Measurements from ENCODE around the gene HOXD11.

Gene HOXD11

GRCh38 chr2:176106581-176107539 lies at the start of gene HOXD11:
Gene HOXD11, plus strand, starts transcription at chr2:176107280. Its CDS starts 76 bp downstream, at chr2:176107356.
- no peak for DNase-seq

- DNase-seq, result no peak
Observed at GRCh38 chr2:176063958-176064357, 43.1 kb upstream of the HOXD11 start.

GRCh38 chr2:176066645-176067588 lies 40.2 kb upstream of the HOXD11 start:
- no peak for DNase-seq

GRCh38 chr2:176067589-176068418 lies 39.3 kb upstream of the HOXD11 start:
- no peak for DNase-seq

GRCh38 chr2:176068419-176068832 lies 38.7 kb upstream of the HOXD11 start:
- DNase-seq, result no peak

- DNase-seq, result no peak
Observed at GRCh38 chr2:176071330-176072291, 35.5 kb upstream of the HOXD11 start.

GRCh38 chr2:176072292-176072669 lies 34.8 kb upstream of the HOXD11 start:
- no peak for DNase-seq

GRCh38 chr2:176072951-176073904 lies 33.9 kb upstream of the HOXD11 start:
- DNase-seq, result no peak

GRCh38 chr2:176074919-176075425 lies 32.1 kb upstream of the HOXD11 start:
- no peak for DNase-seq

- no peak for DNase-seq
Observed at GRCh38 chr2:176075481-176075880, 31.6 kb upstream of the HOXD11 start.

- DNase-seq, result no peak
Observed at GRCh38 chr2:176076063-176076462, 31.0 kb upstream of the HOXD11 start.

- DNase-seq, result no peak
Observed at GRCh38 chr2:176076796-176077195, 30.3 kb upstream of the HOXD11 start.

- DNase-seq, result no peak
Observed at GRCh38 chr2:176078541-176079284, 28.4 kb upstream of the HOXD11 start.

- no peak for DNase-seq
Observed at GRCh38 chr2:176079285-176079830, 27.7 kb upstream of the HOXD11 start.

- DNase-seq, result peak; percentile 69
Observed at GRCh38 chr2:176079831-176080539, 27.1 kb upstream of the HOXD11 start.

- DNase-seq, result no peak
Observed at GRCh38 chr2:176080540-176081375, 26.3 kb upstream of the HOXD11 start.

GRCh38 chr2:176081376-176081836 lies 25.7 kb upstream of the HOXD11 start:
- DNase-seq, result no peak
